GM12878 (cell line): Measurements from ENCODE around the gene KDM4C. TPM values are rescaled to one million over a fixed set of nuclear protein-coding genes. Genes with fewer than 3 reads are reported as not detected.
A peak's percentile ranks its signal among the peaks of the same experiment; 100 is the strongest.

Experiments used
- BHLHE40 ChIP-seq, 2 experiments: fragments of 450-650 bp in 1 of 2; IDR thresholded peaks; 2 replicates each; pipeline ENCODE4 v1.6.1; 2011 to 2017; ENCODE audit warnings: low read depth in 2 of 2, borderline replicate concordance in 1 of 2, improper control_type of control experiment in 1 of 2, low read length in 1 of 2, mild to moderate bottlenecking in 1 of 2
- CHD4 ChIP-seq: fragments of 200-600 bp; sonication (generic); IDR thresholded peaks from 2 replicates; pipeline ENCODE4 v1.6.1; 2016; ENCODE audit warnings: mild to moderate bottlenecking
- DPF2 ChIP-seq: fragments of 450-650 bp; IDR thresholded peaks from 2 replicates; pipeline ENCODE4 v1.6.1; 2017; ENCODE audit warnings: mild to moderate bottlenecking
- ESRRA ChIP-seq: IDR thresholded peaks from 2 replicates; pipeline ENCODE4 v1.6.1; 2012; ENCODE audit warnings: mild to moderate bottlenecking, low read length, improper control_type of control experiment
- FOS ChIP-seq: IDR thresholded peaks from 3 replicates; pipeline ENCODE4 v1.6.1; 2011; ENCODE audit warnings: borderline replicate concordance; ENCODE audit not compliant: insufficient read length; ENCODE audit errors: extremely low read depth
- HDAC2 ChIP-seq: fragments of 200-600 bp; sonication (generic); IDR thresholded peaks from 2 replicates; pipeline ENCODE4 v1.6.1; 2017
- IRF5 ChIP-seq: fragments of 450-650 bp; IDR thresholded peaks from 2 replicates; pipeline ENCODE4 v1.6.1; 2017; ENCODE audit warnings: borderline replicate concordance
- NFXL1 ChIP-seq: fragments of 450-650 bp; IDR thresholded peaks from 2 replicates; pipeline ENCODE4 v1.6.1; 2017; ENCODE audit warnings: antibody characterized with exemption, mild to moderate bottlenecking, borderline replicate concordance
- NFYB ChIP-seq: IDR thresholded peaks from 2 replicates; pipeline ENCODE4 v1.6.1; 2011; ENCODE audit warnings: low read depth, mild to moderate bottlenecking, low read length, improper control_type of control experiment, moderate library complexity; ENCODE audit not compliant: insufficient read depth
- SPI1 ChIP-seq: IDR thresholded peaks from 2 replicates; pipeline ENCODE4 v1.6.1; 2011; ENCODE audit warnings: low read depth, mild to moderate bottlenecking, low read length, moderate library complexity, borderline replicate concordance; ENCODE audit not compliant: insufficient read depth
- USF1 ChIP-seq: IDR thresholded peaks from 2 replicates; pipeline ENCODE4 v1.6.1; 2011; ENCODE audit warnings: borderline replicate concordance, low read depth, mild to moderate bottlenecking, moderate library complexity, mixed read lengths, low read length; ENCODE audit not compliant: insufficient read depth; ENCODE audit errors: extremely low read length
- ZBTB33 ChIP-seq: fragments of 450-650 bp; IDR thresholded peaks from 2 replicates; pipeline ENCODE4 v1.6.1; 2017; ENCODE audit warnings: mild to moderate bottlenecking
- polyA plus RNA-seq, 11 experiments: library from polyadenylated mRNA; depleted of rRNA in 4 of 11; unstranded in 6 of 11; stranded (reverse) in 5 of 11; fragments of >200 nt; fragmentation: Nextera tagmentation in 4 of 11; fragmentation: Illumina TruSeq in 1 of 11; extraction: Ambion mirVana in 4 of 11; extraction: Trizol in 1 of 11; gene quantifications; 1 replicate in 1 of 11; 2 replicates in 10 of 11; pipeline versions ENCODE4 v1.2.1 to v1.2.3, GENCODE V29; 2011 to 2016; ENCODE audit warnings: inconsistent platforms in 2 of 11, missing spikeins in 2 of 11, low read depth in 1 of 11
- total RNA-seq, 4 experiments: library from RNA; depleted of rRNA in 3 of 4; stranded (reverse); fragments of >200 nt in 3 of 4; fragmentation: Illumina TruSeq in 1 of 4; extraction: Trizol in 1 of 4; gene quantifications; 2 replicates each; pipeline versions ENCODE4 v1.2.1 to v1.2.3, GENCODE V29; 2013 to 2021

Gene KDM4C
- total and polyA plus RNA-seq, 10 of the 15 experiments (the other 5 are each of a cell fraction or from before 2014, with no cell fraction given): 6.8 to 41.2 (median 20.1) TPM

- no peak for TF ChIP-seq ZBTB33
- TF ChIP-seq SPI1: peak; percentile 37; the same call in 1 of the 2 replicates
- 0 out of 2 replicates have a peak, but pooled peaks have one; percentile 7 for TF ChIP-seq ESRRA
- TF ChIP-seq FOS: peak; percentile 79
- TF ChIP-seq NFXL1: no peak
- TF ChIP-seq BHLHE40 (IDR thresholded peaks at IDR 0.05; ENCODE audit: borderline replicate concordance in 1 of 2, low read depth in 2 of 2, low read length in 1 of 2): peak; percentile 96 to 99
- TF ChIP-seq CHD4: no peak
- no peak for TF ChIP-seq IRF5
- TF ChIP-seq NFYB: peak; percentile 45; the same call in 1 of the 2 replicates
- TF ChIP-seq USF1: peak; percentile 99
- peak; percentile 76; the same call in 1 of the 2 replicates for TF ChIP-seq DPF2
- TF ChIP-seq HDAC2: no peak
These were observed at the start of gene KDM4C (continued) for GRCh38 chr9:6757456-6758247.
